GM19023 (cell line): ENCODE data around the gene PRKAR1A.
"Not testable (repeated sequence)": the region's sequence is repeated elsewhere in the genome, so short reads cannot be mapped to it uniquely, and the experiment has no call there.

Source experiments
- ATAC-seq: cut with Tn5 transposase; IDR thresholded peaks from one replicate; pipeline ENCODE4 v1.9.1; 2021; ENCODE audit warnings: mild to moderate bottlenecking, moderate library complexity; ENCODE audit not compliant: unreplicated experiment

PRKAR1A gene

DNA sequence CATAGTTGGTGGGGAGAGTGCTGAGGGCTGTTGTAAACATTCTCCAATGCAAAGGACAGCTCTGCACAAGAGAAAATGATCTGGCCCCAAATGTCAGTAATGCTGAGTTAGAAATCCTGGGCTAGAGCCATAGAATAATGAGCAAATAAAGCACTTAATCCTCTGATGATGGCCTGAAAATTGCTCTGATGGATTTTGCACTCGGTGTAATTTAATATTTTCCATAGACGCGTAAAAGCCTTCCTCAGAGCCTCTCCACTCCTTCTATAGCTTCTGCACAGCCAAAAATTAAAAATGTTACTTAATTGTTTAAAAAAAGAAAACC, 65.2 kb downstream of the PRKAR1A start:
- ATAC-seq, result no peak

DNA sequence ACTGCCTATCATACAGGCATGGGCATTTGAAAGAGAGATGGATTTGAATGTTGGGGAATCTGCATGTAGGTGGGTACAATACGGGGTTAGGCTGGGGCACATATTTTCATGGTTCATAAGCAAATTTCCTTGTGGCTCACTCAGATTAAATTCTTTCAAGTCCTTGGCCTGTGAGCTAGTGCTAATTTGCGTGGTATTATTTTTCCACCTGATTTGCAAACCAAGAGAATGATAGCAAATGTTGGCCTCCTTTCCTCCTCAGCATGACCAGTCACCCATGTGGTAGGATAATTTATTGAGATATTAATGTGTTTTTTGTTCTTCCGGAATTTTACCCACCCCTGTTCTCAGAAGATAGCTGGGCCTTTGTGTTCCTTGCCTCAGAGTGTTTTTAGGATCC, 66.0 kb downstream of the PRKAR1A start:
- no peak for ATAC-seq

DNA sequence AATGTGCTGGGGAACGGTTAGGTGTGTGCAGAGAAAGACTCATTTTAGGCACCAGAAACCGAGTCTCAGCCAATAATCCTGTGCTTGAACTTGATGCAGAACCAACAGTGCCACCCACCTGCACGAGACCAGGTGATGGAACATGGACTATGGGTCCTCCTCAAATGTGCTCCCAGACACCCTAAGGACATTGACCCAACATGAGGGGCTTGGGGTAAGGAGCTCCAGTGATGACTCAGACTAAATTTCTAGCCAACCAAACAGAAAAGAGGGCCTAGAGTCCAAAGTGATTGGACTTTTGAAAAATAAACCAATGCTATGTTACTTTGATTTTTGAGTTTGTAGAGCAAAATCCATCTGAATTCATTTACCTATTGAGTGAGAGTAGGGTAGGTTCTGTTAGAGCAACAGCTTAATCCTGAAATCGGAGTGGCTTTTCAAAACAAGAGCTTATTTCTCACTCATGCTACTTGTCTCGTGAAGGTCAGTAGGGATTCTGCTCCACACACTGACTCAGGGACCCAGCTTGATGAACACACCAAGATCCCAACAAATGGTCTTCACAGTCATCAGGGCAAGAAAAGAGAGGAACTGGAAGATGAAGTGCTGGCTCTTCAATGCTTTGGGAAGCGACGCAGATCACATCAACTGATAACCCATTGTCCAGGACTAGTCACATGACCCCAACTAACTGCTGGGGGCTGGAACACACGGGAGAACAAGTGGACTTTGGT, 67.1 kb downstream of the PRKAR1A start:
- no peak for ATAC-seq

- ATAC-seq, result no peak
Measured at GRCh38 chr17:68580236-68580770, 68.1 kb downstream of the PRKAR1A start.

GRCh38 chr17:68581863-68582645, 69.8 kb downstream of the PRKAR1A start:
- no peak for ATAC-seq

- ATAC-seq, result not testable (repeated sequence)
Measured at GRCh38 chr17:68582867-68583266, 70.6 kb downstream of the PRKAR1A start.

DNA sequence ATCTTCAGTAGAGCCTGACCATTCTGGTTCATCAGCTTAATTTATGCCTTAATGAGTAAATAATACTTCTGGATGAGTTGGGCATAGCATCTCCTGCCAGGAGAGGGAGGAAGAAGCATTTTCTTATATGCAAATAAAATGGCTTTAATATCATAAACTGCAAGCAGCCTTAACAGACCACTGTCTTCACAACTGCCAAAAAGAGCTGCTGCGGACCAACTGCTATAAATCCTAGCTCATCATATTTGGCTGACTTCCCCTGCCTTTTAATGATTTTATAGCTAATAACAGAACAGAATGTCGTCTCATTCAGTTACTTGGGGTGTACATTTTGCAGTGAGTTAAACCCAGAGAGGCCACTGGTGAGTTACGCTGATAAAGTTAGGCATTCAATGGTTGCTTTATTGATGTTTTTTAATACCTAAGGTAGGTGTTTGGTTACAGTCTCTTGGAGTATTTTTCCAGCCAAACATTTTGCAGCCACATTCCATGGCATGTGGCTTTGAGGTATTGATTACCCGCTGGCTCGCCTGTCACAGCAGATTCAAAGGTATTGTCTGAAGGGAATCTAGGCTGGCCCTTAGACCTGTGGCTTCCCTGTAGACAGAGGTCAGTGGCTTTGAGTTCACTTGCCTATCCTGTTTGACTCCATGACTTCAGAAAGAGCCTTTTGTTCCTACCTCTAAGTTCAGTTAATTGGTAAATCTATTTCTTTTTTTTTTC, 72.5 kb downstream of the PRKAR1A start:
- ATAC-seq, result no peak

- no peak for ATAC-seq
Measured at GRCh38 chr17:68585643-68586042, 73.4 kb downstream of the PRKAR1A start.

DNA sequence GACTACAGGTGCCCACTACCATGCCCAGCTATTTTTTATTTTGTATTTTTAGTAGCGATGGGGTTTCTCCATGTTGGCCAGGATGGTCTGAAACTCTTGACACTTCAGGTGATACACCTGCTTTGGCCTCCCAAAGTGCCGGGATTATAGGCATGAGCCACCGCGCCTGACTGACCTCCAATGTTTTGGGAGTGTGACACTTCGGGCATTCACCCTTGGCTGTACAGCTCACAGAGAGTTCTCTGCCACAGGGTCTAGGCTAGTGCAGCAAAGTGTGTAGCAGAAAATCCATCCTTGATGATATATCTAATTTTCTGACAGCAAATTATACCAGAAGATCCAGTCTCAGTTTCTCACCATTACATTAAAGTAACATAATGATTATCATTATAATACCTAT, 74.8 kb downstream of the PRKAR1A start:
- ATAC-seq, result no peak

DNA sequence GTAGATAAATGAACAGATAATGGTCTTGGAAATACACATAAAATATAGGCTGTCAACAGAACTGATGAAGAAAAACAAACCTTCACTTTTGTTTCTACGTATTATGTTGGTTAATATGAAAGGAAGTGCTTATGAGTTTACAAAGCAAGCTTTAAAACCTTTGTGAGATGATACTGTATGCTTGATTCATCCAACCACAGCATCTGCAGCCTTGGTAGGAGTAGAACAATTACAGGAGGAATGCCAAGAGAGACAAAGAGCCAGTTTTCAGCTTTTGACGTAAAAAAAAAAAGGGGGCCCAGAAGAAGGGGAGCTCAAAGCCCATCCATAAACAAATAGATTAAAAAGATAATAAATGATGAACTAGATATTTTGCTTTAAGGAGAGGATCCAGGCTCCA, 75.6 kb downstream of the PRKAR1A start:
- no peak for ATAC-seq

- ATAC-seq, result no peak
Measured at GRCh38 chr17:68588362-68588761, 76.1 kb downstream of the PRKAR1A start.

GRCh38 chr17:68589086-68589485, 76.9 kb downstream of the PRKAR1A start:
- ATAC-seq, result no peak

GRCh38 chr17:68591583-68591982, 79.4 kb downstream of the PRKAR1A start:
- no peak for ATAC-seq

GRCh38 chr17:68592009-68592408, 79.8 kb downstream of the PRKAR1A start:
- no peak for ATAC-seq

DNA sequence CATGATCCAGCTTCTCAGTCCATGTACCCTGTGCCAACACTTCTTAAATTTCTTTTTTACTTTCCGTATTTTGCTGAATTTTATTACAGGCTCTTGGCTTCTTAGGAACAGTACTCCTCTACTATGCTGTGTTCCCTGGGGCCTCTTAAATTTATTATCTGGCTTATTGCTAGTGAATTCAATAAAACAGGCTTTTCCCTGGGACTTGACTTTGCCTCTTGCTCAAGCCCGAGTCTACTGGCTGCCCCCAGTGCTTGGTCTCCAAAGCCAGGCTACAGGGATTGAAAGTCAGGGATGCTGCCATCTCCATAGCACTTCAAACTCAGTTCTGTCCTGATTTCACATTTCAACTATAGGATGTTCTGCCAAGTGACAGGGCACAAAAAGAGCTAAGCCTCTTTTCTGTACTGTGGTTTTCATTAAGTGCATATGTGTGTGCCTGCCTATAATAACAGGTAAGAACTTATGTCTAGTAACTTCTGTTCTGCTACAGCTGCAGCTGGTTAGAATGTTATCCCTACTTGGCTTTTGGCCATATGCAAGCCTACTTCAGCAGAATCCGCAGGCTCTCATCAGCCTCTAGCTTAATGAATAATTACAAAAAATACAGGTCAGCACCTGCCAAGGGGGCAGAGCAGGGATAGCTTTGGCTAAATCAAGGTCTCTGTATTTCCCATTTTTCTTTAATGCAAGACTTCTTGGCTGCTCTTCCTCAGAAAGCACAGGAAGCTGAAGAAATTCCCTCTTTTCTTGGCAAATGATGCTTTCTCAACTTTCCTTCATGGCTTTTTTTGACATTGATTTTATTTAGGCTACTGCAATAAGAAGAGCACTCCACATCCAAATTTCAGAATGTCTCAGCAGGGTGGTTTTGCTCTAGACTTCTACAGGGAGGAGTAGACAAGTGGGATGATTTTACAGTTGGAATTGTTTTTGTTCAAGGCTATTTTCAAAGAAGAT, 80.7 kb downstream of the PRKAR1A start:
- no peak for ATAC-seq

DNA sequence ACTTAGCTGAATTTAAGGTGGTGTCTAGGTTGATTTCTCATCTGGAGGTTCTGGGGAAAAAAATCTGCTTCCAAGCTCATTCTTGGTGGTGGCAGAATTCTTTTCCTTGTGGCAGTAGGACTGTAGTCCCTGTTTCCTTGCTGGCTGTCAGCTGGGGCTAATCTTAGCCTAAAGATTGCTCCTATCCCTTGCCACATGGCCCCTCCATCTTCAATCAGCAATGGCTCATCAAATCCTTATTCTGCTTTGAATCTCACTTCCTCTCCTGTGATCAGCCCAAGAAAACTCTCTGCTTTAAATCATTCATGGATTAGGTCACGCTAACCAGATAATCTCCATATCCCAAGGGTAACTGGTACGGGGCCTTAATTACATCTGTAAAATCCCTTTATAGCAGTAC, 82.3 kb downstream of the PRKAR1A start:
- ATAC-seq, result no peak

- ATAC-seq, result no peak
Measured at GRCh38 chr17:68595496-68595895, 83.3 kb downstream of the PRKAR1A start.

- ATAC-seq, result no peak
Measured at GRCh38 chr17:68595986-68596385, 83.8 kb downstream of the PRKAR1A start.

- ATAC-seq, result no peak
Measured at GRCh38 chr17:68596411-68596945, 84.2 kb downstream of the PRKAR1A start.

- no peak for ATAC-seq
Measured at GRCh38 chr17:68598074-68598473, 85.8 kb downstream of the PRKAR1A start.
